Endodermal cell (in vitro differentiated cells): ENCODE data around the gene GPC6. TPM values are rescaled to one million over a fixed set of nuclear protein-coding genes. Genes with fewer than 3 reads are reported as not detected.

Experiments used
- DNase-seq: peaks from one replicate; pipeline ENCODE4 v3.0.0-alpha.2; 2017
- H3K27ac ChIP-seq: 2 replicates; pipeline ENCODE4 v1.5.1; 2013; ENCODE audit warnings: mild to moderate bottlenecking, low read depth, low read length, moderate library complexity
- H3K27me3 ChIP-seq: 2 replicates; pipeline ENCODE4 v1.6.1; 2013; ENCODE audit warnings: mild to moderate bottlenecking, low read length, moderate library complexity; ENCODE audit not compliant: insufficient read depth, control insufficient read depth, poor library complexity, severe bottlenecking
- H3K36me3 ChIP-seq: 2 replicates; pipeline ENCODE4 v1.7.0; 2013; ENCODE audit warnings: mild to moderate bottlenecking, low read length, moderate library complexity; ENCODE audit not compliant: control insufficient read depth, insufficient read depth
- H3K4me1 ChIP-seq: one replicate; pipeline ENCODE4 v1.7.0; 2013; ENCODE audit warnings: low read length; ENCODE audit not compliant: control insufficient read depth, insufficient read depth
- H3K4me3 ChIP-seq: 2 replicates; pipeline ENCODE4 v1.5.1; 2013; ENCODE audit warnings: mild to moderate bottlenecking, low read length, moderate library complexity
- H3K9ac ChIP-seq: 2 replicates; pipeline ENCODE4 v1.6.1; 2013; ENCODE audit warnings: mild to moderate bottlenecking, low read length, moderate library complexity; ENCODE audit not compliant: poor library complexity, severe bottlenecking; ENCODE audit errors: extremely low read depth
- H3K9me3 ChIP-seq: 2 replicates; pipeline ENCODE4 v1.6.1; 2013; ENCODE audit warnings: mild to moderate bottlenecking, low read length, moderate library complexity; ENCODE audit not compliant: control insufficient read depth
- H3K27ac Mint-ChIP-seq: 2 replicates; pipeline ENCODE4 v1.8.0; 2020; ENCODE audit warnings: mixed read lengths
- H3K27me3 Mint-ChIP-seq: 2 replicates; pipeline ENCODE4 v1.8.0; 2021; ENCODE audit warnings: mild to moderate bottlenecking, mixed read lengths; ENCODE audit not compliant: insufficient read depth
- H3K36me3 Mint-ChIP-seq: 2 replicates; pipeline ENCODE4 v1.8.0; 2020; ENCODE audit warnings: low read depth, mixed read lengths
- H3K4me1 Mint-ChIP-seq: 2 replicates; pipeline ENCODE4 v1.8.0; 2020; ENCODE audit warnings: mixed read lengths
- H3K4me3 Mint-ChIP-seq: 2 replicates; pipeline ENCODE4 v1.8.0; 2020; ENCODE audit warnings: mild to moderate bottlenecking, moderate library complexity, mixed read lengths
- H3K9me3 Mint-ChIP-seq: 2 replicates; pipeline ENCODE4 v1.8.0; 2020; ENCODE audit warnings: mild to moderate bottlenecking, mixed read lengths
- WGBS, 2 experiments: methylation state at CpG; one replicate each; pipeline versions ENCODE4 v1.1.5 to v1.1.7; 2013; ENCODE audit warnings: missing lambda C conversion rate in 2 of 2, mixed read lengths in 1 of 2; ENCODE audit not compliant: insufficient coverage in 1 of 2, insufficient read length in 1 of 2; 5-methylcytosine and 5-hydroxymethylcytosine counted together
- total RNA-seq, 2 donors: library from RNA; stranded (reverse); fragmentation: NEBNext Ultra II Directional in 1 of 2; extraction: Animal tissue kit (Norgen Biotek cat#: 25700) in 1 of 2; gene quantifications; 2 replicates in 1 of 2; 3 replicates in 1 of 2; pipeline ENCODE4 v1.2.1, GENCODE V29; 2021
- TF ChIP-seq, protein P1 (sequence below): fragments of 200-600 bp; sonication (generic); conservative IDR thresholded peaks from 2 replicates; pipeline ENCODE4 v1.5.0; 2021; ENCODE audit warnings: antibody characterized with exemption, mild to moderate bottlenecking

GPC6 gene
- total RNA-seq, 2 donors from 2014 or later, result 69.6 to 80.4 TPM

DNA sequence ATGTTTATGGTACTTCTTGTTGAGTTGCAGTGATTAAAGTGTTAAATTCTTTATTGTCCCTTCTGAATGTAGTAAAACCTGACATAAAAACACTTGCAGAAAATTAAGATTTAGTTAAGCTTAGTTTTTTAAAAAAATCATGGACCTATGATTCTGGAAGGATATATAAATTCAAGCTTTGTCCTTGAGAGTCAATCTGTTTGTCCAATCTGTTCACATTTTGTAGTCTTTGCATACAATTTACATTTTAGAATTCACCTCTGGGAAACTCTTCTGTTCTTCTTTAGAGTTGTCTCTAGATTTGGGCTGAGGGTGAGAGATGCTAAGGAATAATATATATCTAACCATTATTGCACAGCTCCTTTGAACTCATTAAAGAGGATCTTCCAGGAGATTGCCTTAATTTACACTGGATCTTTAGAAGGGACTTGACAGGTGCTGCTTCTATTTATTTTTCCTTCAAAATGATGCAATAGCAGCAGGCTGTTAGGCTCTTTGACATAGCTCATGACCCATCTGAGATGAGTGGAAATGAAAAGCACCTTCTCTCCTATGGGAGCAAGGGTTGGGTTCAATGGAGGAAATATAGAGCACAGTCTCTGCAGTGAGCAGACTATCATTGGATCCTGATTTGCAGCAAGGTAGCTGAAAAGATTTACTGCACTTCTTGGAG, 433.9 kb downstream of the GPC6 start:
- no peak overlapping the region for H3K27ac Mint-ChIP-seq
- no peak overlapping the region for H3K4me3 ChIP-seq

DNA sequence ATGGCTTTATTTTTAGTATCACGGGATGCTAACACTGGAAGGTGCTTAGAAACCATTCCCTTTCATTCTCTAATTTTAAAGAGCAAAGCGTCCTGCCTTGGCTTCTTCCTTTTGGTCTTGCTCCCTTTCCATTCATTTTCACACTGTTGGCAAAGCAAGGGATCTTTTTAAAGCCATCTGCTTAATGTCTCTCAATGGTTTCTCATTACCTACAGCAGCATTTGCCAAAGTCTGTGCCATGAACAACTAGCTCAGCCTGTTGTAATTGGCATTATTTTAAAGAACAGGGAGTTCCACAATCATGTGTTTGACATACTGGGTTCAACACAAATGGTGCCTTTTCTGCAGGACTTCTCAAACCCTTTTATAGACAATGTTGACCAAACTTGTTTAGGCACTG, 444.3 kb downstream of the GPC6 start:
- no peak overlapping the region for H3K9ac ChIP-seq
- Mint-ChIP-seq H3K27me3 (no peaks in the 10 kb centered on the region), H3K9me3 (no peaks in the 10 kb centered on the region), H3K4me1 (peaks cover 8% of the 10 kb centered on the region), H3K27ac (no peak overlapping the region), H3K36me3 (no peaks in the 10 kb centered on the region), H3K4me3 (no peak overlapping the region)
- 79 to 93% methylated on average over 2 of the region's 2 CpGs for WGBS, 2 experiments
- DNase-seq, result no peak
- TF ChIP-seq, protein P1, sequence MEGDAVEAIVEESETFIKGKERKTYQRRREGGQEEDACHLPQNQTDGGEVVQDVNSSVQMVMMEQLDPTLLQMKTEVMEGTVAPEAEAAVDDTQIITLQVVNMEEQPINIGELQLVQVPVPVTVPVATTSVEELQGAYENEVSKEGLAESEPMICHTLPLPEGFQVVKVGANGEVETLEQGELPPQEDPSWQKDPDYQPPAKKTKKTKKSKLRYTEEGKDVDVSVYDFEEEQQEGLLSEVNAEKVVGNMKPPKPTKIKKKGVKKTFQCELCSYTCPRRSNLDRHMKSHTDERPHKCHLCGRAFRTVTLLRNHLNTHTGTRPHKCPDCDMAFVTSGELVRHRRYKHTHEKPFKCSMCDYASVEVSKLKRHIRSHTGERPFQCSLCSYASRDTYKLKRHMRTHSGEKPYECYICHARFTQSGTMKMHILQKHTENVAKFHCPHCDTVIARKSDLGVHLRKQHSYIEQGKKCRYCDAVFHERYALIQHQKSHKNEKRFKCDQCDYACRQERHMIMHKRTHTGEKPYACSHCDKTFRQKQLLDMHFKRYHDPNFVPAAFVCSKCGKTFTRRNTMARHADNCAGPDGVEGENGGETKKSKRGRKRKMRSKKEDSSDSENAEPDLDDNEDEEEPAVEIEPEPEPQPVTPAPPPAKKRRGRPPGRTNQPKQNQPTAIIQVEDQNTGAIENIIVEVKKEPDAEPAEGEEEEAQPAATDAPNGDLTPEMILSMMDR, result no peak
- no peak overlapping the region for H3K4me3 ChIP-seq
- no peaks in the 10 kb centered on the region for H3K9me3 ChIP-seq
- no peaks in the 10 kb centered on the region for H3K36me3 ChIP-seq
- H3K27me3 ChIP-seq, result no peaks in the 10 kb centered on the region
- H3K4me1 ChIP-seq, result no peaks in the 10 kb centered on the region
- no peak overlapping the region for H3K27ac ChIP-seq

More for the DNA sequence above, 433.9 kb downstream of the GPC6 start:
- H3K9me3 ChIP-seq, result peaks cover 23% of the 10 kb centered on the region
- no peaks in the 10 kb centered on the region for H3K4me1 ChIP-seq
- TF ChIP-seq, protein P1, result no peak
- H3K27me3 Mint-ChIP-seq, result no peaks in the 10 kb centered on the region
- H3K27ac ChIP-seq, result no peak overlapping the region
- H3K4me3 Mint-ChIP-seq, result no peak overlapping the region
- H3K36me3 Mint-ChIP-seq, result peaks cover 11% of the 10 kb centered on the region
- no peaks in the 10 kb centered on the region for H3K27me3 ChIP-seq
- peaks cover 14% of the 10 kb centered on the region for H3K9me3 Mint-ChIP-seq
- H3K9ac ChIP-seq, result no peak overlapping the region
- H3K36me3 ChIP-seq, result peaks cover 9% of the 10 kb centered on the region
- no peak for DNase-seq
- no peaks in the 10 kb centered on the region for H3K4me1 Mint-ChIP-seq

DNA sequence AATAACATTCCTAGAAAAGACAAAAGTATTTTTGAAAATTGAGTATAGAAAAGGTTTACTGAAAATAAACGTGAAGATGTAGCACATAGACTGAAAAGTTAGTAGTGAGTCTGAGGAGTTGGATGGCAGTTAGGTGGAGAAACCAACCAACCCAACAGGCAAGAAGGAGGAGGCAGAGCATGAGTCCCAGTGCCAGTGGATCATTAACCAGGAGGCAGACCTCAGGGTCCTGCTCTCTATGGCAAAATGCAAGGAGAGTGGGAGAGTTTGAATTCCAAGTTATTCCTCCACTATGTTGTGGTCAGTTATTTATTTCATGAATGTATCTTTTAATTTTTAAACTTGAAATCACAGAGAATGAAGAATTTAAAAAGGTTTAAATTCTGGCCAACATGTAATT, 446.4 kb downstream of the GPC6 start:
- Mint-ChIP-seq H3K27ac (no peak overlapping the region), H3K9me3 (no peaks in the 10 kb centered on the region), H3K27me3 (no peaks in the 10 kb centered on the region), H3K36me3 (no peaks in the 10 kb centered on the region), H3K4me1 (peaks cover 8% of the 10 kb centered on the region), H3K4me3 (no peak overlapping the region)
- Histone ChIP-seq H3K9me3 (no peaks in the 10 kb centered on the region), H3K36me3 (no peaks in the 10 kb centered on the region), H3K27ac (no peak overlapping the region), H3K27me3 (no peaks in the 10 kb centered on the region), H3K4me1 (no peaks in the 10 kb centered on the region), H3K4me3 (no peak overlapping the region), H3K9ac (no peak overlapping the region)
- TF ChIP-seq, protein P1, result no peak
- no peak for DNase-seq
- WGBS, 2 experiments, result 88 to 100% methylated on average over 1 of the region's 1 CpG
